HG02884 (cell line): Measurements from ENCODE around the gene MAN2B2.

ENCODE experiments used
- ATAC-seq: cut with Tn5 transposase; IDR thresholded peaks from one replicate; pipeline ENCODE4 v1.9.1; 2021; ENCODE audit warnings: mild to moderate bottlenecking, moderate library complexity; ENCODE audit not compliant: unreplicated experiment

MAN2B2 gene

DNA sequence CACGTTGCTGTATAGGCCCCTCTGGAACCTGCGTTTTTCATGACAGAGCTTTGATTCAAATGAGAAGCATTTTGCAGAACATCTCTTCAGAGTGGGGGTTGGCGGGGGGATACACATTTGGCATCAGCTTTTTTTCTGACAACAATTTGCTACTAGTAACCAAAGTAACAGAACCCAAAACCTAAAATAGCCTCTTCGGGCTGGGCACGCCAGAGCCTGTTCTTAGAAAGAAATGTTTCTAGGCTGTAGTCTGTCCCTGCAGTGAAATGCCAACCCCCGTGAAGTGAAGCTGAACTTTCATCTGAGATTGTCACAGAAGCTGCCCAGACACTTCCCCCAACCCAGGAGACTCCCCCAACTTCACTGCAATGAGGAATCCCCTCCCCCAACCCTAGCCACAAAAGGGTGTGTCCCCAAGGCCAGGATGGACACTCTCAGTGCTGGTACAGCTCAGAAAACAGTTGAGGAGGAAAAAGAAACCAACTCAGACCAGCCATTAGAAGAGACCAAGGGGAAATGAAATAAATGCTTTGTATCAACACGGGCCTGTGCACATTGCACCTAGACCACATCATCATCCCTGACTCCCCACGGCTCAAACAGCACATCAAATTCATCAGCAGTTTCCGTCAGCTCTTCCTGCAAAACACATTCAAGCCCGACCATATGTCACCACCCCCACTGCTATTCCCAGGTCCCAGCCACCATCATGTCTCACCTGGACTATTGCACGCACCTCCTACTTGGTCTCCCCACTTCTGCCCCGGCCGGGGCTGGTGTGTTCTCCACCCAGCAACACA is 8.4 kb upstream of the MAN2B2 start:
- ATAC-seq = no peak

DNA sequence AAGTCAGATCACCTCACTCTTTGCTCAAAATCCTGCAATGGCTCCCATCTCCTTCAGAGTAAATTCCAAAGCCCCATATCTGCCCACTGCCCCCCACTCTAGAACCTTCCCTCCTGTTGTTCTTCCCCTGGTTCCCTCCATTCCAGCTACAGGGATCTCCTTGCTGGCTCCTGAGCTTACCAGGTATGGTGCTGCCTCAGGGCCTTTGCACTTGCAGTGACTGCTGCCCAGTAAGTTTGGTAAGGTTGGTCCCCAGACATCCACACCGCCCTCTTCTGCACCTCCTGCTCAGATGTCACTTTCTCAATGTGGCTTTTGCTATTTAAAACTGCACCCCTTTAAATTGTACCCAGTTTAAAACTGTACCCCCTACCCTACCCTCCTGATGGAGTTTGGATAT is 7.8 kb upstream of the MAN2B2 start:
- ATAC-seq = no peak

DNA sequence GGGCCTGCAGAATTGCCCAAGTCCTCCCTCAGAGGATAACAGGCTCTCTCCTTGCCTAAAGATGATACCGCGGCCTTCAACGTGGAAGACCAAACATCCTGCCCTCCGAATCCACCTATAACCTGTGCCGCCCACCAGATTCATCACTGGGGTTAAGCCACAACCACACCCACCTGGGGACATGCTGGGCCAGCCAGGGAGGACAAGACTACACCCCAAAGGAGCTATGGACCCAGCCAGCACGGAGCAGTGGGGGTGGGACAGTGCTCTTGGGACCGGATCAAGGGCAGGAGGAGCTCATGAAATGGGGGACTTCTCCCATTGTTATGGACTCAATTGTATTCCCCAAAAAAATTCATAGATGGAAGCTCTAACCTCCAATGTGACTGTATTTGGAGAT is 6.8 kb upstream of the MAN2B2 start:
- no peak for ATAC-seq

DNA sequence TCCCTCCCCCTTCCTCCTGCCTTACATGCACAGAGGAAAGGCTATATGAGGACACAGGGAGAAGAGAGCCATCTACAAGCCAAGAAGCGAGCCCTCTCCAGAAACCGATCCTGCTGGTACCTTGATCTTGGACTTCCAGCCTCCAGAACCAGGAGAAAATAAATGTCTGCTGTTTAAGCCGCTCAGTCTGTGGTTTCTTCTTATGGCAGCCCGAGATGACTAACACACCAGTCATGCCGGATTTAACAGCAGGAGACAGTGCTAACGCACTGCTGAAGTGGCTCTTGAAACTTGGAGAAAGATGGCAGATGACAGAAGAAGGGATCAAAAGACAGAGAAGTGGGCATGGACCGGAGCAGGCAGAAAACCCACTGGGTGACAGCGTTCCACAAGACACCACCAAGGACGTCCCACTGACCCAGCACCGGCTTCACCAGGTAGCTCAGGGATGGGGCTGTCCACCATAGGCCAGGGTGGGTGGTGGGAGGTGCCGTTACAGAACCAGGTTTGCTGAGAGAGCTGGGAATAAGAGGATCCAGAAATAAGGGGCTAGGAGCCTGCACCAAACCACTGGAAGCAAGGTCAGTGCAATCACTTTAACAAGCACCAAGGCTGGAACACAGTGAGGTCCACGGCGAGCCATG is 6.2 kb upstream of the MAN2B2 start:
- no peak for ATAC-seq

DNA sequence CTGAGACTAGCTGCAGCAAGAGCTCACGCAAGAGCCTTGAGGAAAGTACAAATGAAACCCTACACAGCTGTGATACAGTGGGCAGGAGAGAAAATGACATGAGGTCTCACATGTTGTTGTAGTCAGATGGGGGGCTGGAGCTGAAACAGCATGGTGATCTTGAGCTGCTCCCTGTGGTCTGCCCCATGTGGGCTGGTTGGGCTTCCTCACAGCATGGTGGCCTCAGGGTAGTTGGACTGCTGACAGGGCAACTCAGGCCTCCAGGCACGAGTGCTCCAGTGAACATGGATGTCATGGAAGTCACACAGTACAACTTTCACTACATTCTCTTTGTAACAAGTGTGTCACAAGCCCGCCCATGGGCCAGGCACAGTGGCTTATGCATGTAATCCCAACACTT is 3.4 kb upstream of the MAN2B2 start:
- ATAC-seq = no peak

DNA sequence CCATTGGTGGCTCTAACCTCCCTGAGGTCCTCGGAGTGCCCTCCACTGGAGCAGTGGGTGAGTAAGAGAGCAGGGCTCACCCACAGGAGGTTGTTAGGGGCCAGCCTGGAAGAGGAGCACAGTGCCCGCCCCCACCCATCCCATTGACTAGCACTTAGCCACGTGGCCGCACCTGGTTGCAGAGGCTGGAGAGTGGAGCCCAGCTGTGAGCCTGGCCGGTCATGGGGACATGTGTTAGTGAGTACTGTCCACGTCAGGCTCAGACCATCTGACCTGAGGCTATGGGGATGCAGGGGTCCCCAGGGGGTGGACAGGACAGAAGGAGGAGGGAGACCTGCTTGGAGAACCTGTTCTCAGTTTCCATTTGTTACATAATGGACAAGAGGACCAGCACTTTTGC is 1.4 kb upstream of the MAN2B2 start:
- no peak for ATAC-seq

DNA sequence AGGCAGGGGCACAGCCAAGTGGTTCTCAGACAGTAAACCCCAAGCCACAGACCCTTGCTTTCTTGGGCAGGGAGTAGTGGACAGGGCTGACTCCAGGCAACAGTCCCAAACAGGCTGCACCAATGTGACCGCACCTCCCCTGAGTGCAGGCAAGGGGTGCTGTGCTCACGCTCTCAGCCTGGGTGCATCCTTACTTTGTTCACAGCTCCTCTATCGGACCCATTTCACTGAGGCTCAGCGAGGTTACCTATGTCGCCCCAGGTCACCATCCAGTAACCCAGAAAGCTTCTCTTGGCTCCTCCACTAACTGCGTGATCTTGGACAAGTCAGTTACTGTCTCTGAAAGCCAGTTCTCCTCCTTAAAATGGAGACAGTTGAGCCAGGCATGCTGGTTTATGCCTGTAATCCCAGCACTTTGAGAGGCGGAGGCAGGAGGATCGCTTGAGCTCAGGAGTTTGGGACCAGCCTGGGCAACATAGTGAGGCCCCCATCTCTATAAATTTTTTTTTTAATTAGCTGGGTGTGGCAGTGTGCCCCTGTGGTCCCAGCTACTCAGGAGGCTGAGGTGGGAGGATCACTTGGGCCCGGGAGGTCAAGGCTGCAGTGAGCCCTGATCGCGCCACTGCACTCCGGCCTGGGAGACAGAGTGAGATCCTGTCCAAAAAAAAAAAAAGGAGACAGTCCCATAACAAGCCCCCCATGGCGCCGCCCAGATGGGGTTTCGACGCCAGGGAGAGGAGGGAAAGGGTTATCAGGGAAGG is 823 bp upstream of the MAN2B2 start:
- ATAC-seq = no peak

DNA sequence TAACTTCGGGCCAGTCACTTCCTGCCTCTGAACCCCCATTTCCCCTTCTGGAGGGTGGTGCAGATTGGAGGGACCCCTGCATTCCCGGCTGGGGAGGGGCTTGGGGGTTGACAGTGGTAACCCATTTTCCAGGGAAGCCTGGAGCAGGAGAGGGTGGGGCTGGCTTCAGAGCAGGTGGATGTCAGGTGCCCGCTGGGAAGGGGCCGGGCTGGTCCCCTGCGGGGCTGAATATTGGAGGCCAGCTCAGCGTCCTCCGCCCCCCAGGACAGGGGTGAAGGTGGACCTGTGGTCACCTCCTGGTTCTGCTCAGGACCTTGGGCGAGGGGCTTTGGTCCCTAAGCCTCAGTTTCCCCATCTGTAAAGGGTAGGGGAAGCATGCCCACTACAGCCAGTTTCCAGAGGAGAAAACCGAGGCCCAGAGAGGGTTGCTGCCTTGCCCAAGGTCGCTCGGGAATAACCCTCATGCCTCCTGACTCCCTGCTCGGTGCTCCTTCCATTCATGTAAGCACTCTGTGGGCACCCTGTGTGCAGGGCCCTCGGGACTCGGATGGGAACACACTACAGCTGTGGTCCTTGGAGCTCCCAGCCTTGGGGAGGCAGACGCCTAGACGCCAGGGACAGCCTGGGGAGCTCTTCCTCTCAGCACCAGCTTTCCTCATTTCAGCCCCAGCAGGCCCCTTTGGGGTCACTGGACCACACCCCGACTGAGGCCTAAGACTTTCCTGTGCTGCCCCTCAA is 683 bp downstream of the MAN2B2 start:
- ATAC-seq = no peak

DNA sequence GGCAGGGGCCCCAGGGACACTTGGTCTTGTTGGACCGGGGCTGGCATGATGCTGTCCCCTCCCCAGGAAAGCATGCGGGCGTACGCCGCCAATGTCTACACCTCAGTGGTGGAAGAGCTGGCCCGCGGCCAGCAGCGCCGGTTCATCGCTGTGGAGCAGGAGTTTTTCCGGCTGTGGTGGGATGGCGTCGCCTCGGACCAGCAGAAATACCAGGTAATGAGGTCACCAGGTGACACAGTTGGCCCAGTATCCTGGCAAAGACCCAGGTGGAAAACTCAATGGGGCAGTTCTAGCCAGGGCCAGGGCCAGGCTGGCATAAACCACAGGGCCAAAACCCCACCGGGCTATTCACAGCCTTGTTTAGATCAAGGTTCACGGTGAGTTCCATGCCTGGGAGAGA is 1.5 kb downstream of the MAN2B2 start:
- no peak for ATAC-seq

DNA sequence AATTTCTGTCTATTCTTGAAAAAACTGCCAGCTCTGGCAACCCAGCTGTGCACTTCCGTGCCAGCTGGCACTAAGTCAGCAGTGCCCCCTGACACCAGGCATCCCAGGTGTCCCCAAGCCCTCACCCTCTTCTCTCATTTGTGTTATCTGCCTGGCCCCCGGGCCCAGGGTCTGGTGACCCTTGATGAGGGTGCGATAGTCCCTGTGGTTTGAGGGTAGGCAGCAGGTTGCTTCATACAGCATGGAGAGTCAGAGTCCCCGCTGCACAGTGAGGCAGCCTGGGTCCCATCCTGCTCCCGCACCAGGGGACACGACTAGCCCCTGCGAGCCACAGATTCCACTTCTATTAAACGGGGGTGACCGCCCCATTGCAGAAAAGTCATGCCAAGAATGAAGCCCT is 1.9 kb downstream of the MAN2B2 start:
- no peak for ATAC-seq

DNA sequence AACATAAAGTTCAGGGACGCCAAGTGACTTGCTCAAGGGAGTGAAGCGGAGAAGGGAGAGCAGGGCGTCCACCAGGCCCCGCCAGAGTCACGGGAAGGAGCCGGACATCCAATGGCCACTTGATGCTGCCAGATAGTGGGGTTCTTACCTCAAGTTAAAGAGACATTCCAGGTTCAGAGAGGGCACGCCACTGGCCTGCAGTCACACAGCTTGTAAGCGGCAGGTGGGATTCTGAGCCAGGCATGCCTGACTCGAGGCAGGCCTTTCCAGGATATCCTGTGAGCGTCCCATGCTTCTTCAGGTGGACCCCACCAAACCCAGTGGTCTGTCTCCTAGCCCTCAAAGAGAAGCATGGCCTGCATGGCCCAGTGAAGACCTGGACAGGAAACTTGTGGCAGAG is 2.4 kb downstream of the MAN2B2 start:
- ATAC-seq = no peak

DNA sequence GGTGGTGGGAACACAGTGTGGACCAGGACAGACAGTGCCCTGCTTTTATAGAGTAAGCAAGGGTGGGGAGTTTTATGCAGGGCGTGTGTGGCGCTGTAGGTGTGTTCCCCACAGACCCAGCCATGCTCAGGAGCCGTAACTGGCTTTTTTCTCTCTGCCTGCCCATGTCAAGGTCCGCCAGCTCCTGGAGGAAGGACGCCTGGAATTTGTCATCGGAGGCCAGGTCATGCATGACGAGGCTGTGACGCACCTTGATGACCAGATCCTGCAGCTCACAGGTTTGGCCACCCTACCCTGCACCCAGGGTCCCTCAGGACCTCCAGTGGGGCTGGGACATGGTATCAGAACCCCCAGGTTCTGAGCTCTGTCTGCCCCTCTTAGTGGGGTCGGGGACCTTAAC is 3.2 kb downstream of the MAN2B2 start:
- no peak for ATAC-seq

DNA sequence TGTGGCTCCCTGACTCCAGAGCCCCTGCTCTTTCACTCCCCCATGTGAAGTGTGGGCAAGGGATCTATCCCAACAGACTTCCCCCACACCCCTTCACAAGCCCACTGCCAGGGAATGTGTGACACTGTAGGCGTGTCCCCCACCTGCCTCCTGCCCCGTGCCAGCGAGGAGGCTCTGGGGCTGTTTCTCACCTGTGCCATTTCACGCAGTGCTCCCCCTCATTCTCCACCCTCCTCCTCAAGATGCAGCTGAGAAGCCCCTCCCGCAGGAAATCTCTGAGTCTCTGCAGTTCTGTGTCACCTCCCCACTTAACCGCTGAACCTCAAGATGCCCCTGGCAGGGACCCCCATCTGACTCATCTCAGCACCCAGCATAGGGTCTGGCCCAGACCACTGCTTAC is 5.4 kb downstream of the MAN2B2 start:
- no peak for ATAC-seq

DNA sequence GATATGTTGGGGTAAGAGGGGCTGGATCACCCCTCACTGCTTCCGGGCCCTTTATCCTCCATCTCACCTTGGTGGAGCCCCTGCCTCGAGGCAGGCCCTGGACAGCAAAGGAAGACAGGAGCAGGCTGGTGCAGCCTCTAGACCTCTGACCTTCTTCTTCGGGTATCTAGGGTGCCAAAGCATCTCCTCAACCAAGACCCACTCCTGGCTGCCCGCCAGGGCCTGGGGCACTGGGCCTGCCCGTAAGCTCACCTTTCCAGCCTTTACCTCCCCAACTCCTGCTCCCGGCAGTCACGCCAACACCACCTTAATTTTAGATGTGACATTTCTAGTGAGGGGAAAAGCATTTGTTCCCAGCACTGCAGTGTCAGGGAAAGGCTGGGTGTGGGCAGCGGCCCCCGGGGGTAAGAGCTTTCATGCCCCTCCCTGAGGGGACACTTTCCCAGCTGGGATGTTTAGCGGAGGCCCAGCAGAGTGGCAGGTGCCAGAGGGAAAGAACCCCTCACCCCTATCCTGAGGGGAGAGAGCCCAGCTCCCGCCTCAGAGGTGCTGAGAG is 6.7 kb downstream of the MAN2B2 start:
- no peak for ATAC-seq

DNA sequence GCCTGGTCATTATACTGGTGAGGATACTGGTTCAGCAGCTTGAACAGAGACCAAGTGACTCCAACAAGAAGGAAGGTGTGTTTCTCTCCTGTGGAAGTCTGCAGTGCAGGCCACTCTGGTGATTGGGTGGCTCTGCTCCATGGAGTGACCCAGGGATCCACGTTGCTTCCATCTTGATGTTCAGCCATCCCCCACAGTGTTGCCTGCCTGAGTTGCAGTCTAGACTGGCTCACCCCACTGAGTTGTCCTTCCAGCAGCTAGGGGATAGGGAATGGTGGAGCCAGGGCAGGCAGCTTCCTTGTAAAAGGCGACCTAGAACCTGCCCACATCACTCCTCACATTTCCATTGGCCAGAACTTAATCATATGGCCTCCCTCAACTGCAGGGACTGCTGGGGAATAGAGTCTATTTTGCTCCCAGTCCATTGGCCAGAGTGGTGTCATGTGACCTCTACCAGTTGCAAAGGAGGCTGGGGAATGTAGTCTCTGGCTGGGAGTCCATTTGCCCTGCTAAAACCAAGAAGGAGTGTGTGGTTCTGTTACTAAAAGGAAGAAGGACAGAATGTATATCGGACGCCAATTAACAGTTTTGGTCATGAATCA is 8.0 kb downstream of the MAN2B2 start:
- ATAC-seq = no peak

DNA sequence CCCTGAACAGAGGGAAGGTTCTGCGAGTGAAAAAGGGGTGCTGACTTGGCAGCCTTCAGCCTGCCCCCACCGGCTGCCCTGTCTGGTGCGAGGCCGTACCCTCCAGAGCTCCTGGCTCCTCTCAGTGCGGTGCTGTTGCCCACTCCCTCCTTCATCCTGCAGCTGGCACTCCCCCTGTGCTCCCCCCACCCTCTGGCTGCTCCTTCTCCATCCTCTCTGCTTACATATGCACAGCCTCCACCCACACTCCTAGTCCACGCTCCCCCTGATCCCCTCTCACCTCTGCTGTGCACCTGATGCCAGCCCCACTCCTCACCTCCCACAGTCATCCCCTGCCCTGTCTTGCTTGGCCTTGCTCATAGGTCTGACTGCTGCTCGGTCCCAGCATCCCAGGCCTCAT is 9.9 kb downstream of the MAN2B2 start:
- no peak for ATAC-seq

DNA sequence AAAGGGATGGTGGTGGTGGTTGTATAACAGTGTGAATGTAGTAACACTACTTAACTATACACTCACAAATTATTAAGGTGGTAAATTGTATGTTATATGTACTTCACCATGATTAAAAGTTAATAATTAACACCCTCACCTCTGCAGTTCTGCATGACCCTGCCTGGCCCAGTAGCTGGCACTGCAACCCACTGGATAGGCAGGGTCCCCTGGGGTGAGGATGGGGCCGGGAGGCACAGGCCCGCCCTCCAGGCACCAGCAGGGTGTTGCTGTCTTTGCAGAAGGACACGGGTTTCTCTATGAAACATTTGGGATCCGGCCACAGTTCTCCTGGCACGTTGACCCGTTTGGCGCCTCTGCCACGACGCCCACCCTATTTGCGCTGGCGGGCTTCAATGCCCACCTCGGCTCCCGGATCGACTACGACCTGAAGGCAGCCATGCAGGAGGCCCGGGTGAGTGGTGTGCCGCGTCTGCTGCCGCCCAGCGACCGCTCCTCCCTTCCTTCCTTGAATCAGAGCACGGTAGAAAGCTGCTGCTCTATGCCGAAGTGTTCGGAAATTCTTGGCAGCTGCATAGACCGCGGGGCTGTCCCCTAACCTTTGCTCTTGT is 11.8 kb downstream of the MAN2B2 start:
- no peak for ATAC-seq

DNA sequence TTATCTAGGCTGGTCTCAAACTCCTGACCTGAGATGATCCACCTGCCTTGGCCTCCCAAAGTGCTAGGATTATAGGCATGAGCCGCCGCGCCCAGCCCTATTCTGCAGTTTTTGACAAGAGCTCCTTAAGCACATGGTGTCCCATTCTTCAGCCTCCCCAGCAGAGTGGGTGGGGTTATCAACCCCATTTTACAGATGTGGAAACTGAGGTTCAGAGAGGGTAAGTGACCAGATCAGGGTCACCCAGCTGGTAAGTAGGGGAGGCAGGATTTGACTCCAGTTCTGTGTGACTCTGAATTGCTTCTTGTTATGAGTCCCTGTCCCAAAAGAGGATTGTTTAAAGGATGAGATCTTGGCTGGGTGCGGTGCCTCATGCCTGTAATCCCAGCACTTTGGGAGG is 14.5 kb downstream of the MAN2B2 start:
- ATAC-seq = no peak

DNA sequence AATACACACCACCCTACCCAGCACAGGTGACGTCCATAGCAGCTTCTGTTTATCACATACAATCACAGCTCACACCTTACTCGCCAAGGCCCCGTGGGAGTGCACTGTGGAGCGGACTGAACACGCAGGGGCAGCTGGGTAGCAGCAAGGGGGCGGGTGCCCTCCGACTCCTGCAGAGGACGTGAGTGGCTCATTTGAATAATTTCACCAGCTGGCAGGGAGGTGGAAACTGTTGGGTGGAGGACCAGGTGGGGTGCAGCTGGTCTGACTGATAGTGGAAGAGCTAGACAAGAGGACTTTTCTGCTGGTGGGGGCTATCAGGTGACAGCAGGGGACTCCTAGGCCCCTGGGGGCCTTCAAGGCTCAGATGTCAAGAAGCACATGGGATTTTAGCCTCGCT is 16.3 kb downstream of the MAN2B2 start:
- ATAC-seq = no peak

DNA sequence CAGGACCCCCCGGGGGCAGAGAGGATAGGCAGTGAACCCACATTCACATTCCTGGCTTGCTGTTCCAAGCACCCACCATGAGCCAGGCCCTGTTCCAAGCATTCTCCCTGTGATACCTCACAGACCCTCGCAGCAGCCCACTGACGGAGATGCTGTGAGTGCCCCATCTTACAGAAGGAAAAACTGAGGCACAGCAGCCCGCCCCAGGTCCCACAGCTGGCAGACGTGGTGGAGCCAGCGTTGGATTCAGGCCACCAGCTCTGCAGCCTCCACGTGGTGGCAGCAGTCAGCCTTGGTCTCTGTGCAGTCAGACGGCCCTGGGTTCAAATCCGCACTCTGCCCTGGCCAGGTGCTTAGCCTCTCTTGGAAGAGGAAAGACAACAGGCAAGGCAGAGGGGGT is 16.8 kb downstream of the MAN2B2 start:
- no peak for ATAC-seq
